GM12878 (cell line): ENCODE data around the gene UBALD2. TPM values are rescaled to one million over a fixed set of nuclear protein-coding genes. Genes with fewer than 3 reads are reported as not detected.

ENCODE experiments used
- BHLHE40 ChIP-seq, 2 experiments: fragments of 450-650 bp in 1 of 2; IDR thresholded peaks; 2 replicates each; pipeline ENCODE4 v1.6.1; 2011 to 2017; ENCODE audit warnings: low read depth in 2 of 2, borderline replicate concordance in 1 of 2, improper control_type of control experiment in 1 of 2, low read length in 1 of 2, mild to moderate bottlenecking in 1 of 2
- EGR1 ChIP-seq, 2 experiments: IDR thresholded peaks; 1 replicate in 1 of 2; 2 replicates in 1 of 2; pipeline ENCODE4 v1.6.1; 2011 to 2012; ENCODE audit warnings: low read depth in 2 of 2, low read length in 2 of 2, borderline replicate concordance in 1 of 2, mild to moderate bottlenecking in 1 of 2, moderate library complexity in 1 of 2
- MTA3 ChIP-seq: IDR thresholded peaks from 2 replicates; pipeline ENCODE4 v1.6.1; 2012; ENCODE audit warnings: low read length, inconsistent platforms, borderline replicate concordance
- RUNX3 ChIP-seq: IDR thresholded peaks from 2 replicates; pipeline ENCODE4 v1.6.1; 2012; ENCODE audit warnings: low read length, inconsistent platforms
- SRF ChIP-seq, 2 experiments: IDR thresholded peaks; 2 replicates each; pipeline ENCODE4 v1.6.1; 2011; ENCODE audit warnings: low read depth in 2 of 2, low read length in 2 of 2, mild to moderate bottlenecking in 1 of 2, moderate library complexity in 1 of 2
- ZNF622 ChIP-seq: fragments of 450-650 bp; IDR thresholded peaks from 2 replicates; pipeline ENCODE4 v1.6.1; 2017; ENCODE audit warnings: mild to moderate bottlenecking, inconsistent platforms
- polyA plus RNA-seq, 11 experiments: library from polyadenylated mRNA; depleted of rRNA in 4 of 11; unstranded in 6 of 11; stranded (reverse) in 5 of 11; fragments of >200 nt; fragmentation: Nextera tagmentation in 4 of 11; fragmentation: Illumina TruSeq in 1 of 11; extraction: Ambion mirVana in 4 of 11; extraction: Trizol in 1 of 11; gene quantifications; 1 replicate in 1 of 11; 2 replicates in 10 of 11; pipeline versions ENCODE4 v1.2.1 to v1.2.3, GENCODE V29; 2011 to 2016; ENCODE audit warnings: inconsistent platforms in 2 of 11, missing spikeins in 2 of 11, low read depth in 1 of 11
- total RNA-seq, 4 experiments: library from RNA; depleted of rRNA in 3 of 4; stranded (reverse); fragments of >200 nt in 3 of 4; fragmentation: Illumina TruSeq in 1 of 4; extraction: Trizol in 1 of 4; gene quantifications; 2 replicates each; pipeline versions ENCODE4 v1.2.1 to v1.2.3, GENCODE V29; 2013 to 2021
- TF ChIP-seq, protein P1 (sequence below): fragments of 450-650 bp; conservative IDR thresholded peaks from 2 replicates; pipeline ENCODE4 v1.6.1; 2017; ENCODE audit warnings: mild to moderate bottlenecking, moderate library complexity

The UBALD2 gene
- total and polyA plus RNA-seq, 10 of the 15 experiments (the other 5 are each of a cell fraction or from before 2014, with no cell fraction given): 2.8 to 165 (median 20.6) TPM

GRCh38 chr17:76270770-76271668, 5.9 kb downstream of the UBALD2 start (continued):
- no peak for TF ChIP-seq MTA3
- TF ChIP-seq SRF (IDR thresholded peaks at IDR 0.05; ENCODE audit: low read depth in 2 of 2, low read length in 2 of 2): no peak
- TF ChIP-seq EGR1 (IDR thresholded peaks at IDR 0.05; ENCODE audit: borderline replicate concordance in 1 of 2, low read depth in 2 of 2, low read length in 2 of 2): no peak
- TF ChIP-seq ZNF622: no peak
- TF ChIP-seq BHLHE40 (IDR thresholded peaks at IDR 0.05; ENCODE audit: borderline replicate concordance in 1 of 2, low read depth in 2 of 2, low read length in 1 of 2): peak in 1 of 2 experiments; percentile 14; a peak in 1 of 4 replicates
- TF ChIP-seq, protein P1, sequence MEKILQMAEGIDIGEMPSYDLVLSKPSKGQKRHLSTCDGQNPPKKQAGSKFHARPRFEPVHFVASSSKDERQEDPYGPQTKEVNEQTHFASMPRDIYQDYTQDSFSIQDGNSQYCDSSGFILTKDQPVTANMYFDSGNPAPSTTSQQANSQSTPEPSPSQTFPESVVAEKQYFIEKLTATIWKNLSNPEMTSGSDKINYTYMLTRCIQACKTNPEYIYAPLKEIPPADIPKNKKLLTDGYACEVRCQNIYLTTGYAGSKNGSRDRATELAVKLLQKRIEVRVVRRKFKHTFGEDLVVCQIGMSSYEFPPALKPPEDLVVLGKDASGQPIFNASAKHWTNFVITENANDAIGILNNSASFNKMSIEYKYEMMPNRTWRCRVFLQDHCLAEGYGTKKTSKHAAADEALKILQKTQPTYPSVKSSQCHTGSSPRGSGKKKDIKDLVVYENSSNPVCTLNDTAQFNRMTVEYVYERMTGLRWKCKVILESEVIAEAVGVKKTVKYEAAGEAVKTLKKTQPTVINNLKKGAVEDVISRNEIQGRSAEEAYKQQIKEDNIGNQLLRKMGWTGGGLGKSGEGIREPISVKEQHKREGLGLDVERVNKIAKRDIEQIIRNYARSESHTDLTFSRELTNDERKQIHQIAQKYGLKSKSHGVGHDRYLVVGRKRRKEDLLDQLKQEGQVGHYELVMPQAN: no peak
- TF ChIP-seq RUNX3: no peak
